Lower leg skin (tissue), 3 donors: Measurements from ENCODE around the gene WDR18.

Experiments
- CTCF ChIP-seq, 3 donors: fragments of 450-650 bp; IDR thresholded peaks; one replicate each; pipeline ENCODE4 v1.5.1; 2016; ENCODE audit warnings: antibody characterized with exemption in 3 of 3, mild to moderate bottlenecking in 3 of 3, moderate library complexity in 2 of 3
- POLR2A ChIP-seq, 2 donors: fragments of 450-650 bp; IDR thresholded peaks; one replicate each; pipeline ENCODE4 v1.6.1; 2016 to 2017; ENCODE audit warnings: antibody characterized with exemption in 2 of 2, mild to moderate bottlenecking in 1 of 2, moderate library complexity in 1 of 2

GRCh38 chr19:963486-963951 lies 20.6 kb upstream of the WDR18 start:
- TF ChIP-seq CTCF (IDR thresholded peaks at IDR 0.05) (no peak), POLR2A (IDR thresholded peaks at IDR 0.05) (no peak)
